LNCaP clone FGC (cell line): ENCODE data around the gene SH2D6.

Experiments
- DNase-seq: peaks from one replicate; pipeline ENCODE4 v3.0.0-alpha.2; 2011; ENCODE audit warnings: low read depth
- H3K4me3 ChIP-seq: 2 replicates; pipeline ENCODE4 v1.5.1; 2011; ENCODE audit warnings: mild to moderate bottlenecking, low read depth, low read length, control low read depth
- TF ChIP-seq, protein P1 (sequence below): IDR thresholded peaks from 2 replicates; pipeline ENCODE4 v1.5.1; 2012; ENCODE audit warnings: mild to moderate bottlenecking; ENCODE audit not compliant: control insufficient read depth, insufficient read depth; ENCODE audit errors: extremely low read depth

The SH2D6 gene

DNA sequence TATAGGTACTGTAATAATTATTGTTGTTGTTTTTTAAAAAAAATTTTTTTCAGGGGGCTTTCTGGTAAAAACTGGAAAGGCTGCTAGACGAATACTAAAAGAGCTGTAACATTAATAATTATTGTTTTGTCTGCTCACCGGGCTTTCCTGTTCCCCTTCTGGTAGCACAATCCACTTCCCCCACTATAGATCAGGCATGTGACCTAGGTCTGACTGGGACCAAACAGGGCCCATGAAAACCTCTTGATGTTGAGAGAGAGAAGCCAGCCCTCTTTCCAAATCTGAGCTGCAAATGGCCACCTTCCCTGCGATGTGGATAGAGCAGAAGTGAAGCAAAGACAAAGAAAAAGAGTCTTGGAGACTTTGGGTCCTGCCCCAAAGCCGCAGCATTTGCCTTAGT, 23.4 kb downstream of the SH2D6 start:
- TF ChIP-seq, protein P1, sequence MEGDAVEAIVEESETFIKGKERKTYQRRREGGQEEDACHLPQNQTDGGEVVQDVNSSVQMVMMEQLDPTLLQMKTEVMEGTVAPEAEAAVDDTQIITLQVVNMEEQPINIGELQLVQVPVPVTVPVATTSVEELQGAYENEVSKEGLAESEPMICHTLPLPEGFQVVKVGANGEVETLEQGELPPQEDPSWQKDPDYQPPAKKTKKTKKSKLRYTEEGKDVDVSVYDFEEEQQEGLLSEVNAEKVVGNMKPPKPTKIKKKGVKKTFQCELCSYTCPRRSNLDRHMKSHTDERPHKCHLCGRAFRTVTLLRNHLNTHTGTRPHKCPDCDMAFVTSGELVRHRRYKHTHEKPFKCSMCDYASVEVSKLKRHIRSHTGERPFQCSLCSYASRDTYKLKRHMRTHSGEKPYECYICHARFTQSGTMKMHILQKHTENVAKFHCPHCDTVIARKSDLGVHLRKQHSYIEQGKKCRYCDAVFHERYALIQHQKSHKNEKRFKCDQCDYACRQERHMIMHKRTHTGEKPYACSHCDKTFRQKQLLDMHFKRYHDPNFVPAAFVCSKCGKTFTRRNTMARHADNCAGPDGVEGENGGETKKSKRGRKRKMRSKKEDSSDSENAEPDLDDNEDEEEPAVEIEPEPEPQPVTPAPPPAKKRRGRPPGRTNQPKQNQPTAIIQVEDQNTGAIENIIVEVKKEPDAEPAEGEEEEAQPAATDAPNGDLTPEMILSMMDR, result no peak
- no peak overlapping the region for H3K4me3 ChIP-seq
- no peak for DNase-seq

DNA sequence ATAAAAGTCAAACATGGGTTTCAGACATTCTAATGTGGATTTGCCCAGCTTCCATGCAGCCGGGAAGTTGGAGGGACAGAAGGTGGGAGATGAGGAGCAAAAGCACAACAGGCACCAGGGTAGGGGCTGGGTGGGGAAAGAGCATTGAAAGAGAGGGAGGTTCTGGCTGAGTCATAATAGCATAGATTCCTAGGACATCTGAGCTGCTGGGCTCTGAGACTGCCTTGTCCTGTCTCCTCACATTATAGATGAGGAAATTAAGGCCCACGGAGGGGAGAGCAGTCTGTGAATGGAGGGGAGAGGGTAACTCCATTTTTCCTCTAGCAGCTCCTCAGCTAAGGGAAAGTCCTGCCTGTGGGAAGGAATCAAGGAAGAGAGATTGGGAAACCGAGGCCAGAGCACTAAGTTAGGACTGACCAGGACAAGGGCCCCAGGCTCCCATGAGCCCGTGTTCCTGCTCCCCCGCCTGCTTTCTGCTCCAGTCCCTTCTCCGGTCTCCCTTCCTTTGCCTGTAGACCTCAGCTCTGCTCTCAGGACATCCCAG, 26.2 kb downstream of the SH2D6 start:
- no peak overlapping the region for H3K4me3 ChIP-seq
- no peak for DNase-seq
- TF ChIP-seq, protein P1, result no peak

DNA sequence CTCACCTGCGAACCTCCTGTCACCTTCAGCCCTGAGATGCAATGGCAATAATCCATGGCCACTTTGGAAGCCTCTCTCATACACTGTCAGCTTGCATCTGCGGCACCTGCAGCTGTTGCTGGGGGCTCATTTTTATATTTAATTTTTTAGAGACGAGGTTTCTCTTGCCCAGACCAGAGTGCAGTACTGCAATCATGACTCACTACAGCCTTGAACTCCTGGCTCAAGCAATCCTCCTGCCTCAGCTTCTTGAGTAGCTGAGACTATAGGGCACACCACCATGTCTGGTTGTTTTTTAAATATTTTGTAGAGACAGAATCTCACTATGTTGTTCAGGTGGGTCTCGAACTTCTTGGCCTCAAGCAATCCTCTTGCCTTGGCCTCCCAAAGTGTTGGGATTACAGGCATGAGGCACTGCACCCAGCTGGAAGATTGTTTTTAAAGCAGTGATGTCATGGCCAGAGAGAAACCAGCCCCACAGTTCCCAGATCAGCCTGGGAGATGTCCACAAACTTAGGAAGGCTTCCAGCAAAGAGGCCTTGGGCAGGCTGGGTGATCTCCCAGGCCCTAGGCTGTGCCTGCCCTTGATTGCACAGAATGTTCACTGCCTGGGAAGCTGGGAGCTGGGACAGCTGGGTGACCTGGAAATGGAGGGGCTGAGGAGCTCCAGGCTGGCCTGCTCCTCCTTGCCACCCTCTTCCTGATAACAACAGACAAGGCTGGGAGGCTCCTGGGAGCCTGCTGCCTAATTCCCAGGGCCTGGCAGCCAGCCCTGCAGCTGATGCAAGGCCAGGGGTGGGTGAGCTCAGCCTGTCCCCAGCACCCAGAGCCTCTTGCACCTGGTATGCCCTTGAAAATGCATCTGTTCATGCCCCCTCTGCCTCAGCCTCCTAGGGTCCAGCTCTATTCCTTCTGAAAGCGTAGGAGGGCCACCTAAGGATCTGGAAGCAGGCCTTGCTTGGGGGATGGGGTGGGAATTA, 27.1 kb downstream of the SH2D6 start:
- peak; percentile 17 for DNase-seq
- TF ChIP-seq, protein P1, result no peak
- H3K4me3 ChIP-seq, result no peak overlapping the region

DNA sequence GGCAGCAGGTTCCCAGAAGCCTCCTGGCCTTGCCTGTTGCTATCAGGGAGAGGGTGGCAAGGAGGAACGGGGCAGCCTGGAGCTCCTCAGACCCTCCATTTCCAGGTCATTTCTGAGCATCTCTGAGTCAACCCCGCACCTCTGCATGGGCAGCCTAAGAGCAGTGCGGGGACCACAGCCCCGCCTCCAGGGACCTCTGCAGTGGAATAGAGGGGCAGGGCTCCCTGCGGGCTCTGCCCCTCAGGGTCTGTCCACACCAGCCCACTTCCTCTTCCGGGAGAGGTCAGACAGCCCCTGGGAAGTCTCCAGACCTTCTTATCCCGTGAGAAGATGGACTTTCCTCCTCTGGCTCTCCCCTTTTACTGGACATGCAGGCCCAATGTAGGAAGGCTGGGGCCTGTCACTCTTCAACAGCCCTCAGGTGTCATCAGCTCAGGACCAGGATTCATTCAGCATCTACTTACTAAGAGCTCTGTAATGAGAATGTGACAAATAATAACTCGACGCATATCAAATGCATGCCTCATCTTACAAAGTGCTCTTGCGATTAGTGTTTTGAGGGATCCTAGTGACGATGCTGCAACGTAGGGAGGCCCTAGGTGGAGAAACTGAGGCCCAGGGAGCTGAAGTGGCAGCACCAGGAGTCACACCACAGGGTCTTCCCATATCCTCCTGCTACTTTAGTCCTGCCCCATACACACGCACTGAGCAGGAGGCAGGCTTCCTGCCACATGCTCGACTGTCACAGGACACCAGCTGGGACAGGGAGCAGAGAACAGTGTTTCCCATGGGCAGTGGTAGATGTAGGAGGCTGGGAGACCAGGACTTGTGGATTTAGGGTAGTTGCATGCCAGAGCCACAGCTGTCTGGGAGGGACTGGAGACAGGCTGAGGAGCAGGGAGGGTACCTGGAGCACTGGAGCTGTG, 28.0 kb downstream of the SH2D6 start:
- H3K4me3 ChIP-seq, result no peak overlapping the region
- DNase-seq, result no peak
- TF ChIP-seq, protein P1, result no peak

DNA sequence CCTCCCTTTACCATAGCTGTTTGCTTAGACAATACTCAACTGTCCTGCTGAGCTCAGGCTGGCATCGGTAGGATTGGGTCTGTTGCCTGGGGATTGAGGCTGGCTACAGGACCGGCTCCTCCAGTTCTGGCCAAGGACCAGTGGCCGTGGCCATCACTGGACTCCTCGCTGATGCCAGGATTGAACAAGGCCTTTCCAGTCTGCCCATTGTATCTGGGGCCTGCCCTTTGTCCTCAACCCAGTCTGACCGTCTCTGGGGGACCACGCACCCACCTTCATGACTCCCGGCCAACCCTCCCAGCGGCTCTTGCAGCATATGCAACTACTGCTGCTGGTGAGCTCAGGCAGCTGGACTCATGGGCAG, 28.7 kb downstream of the SH2D6 start:
- DNase-seq, result no peak
- TF ChIP-seq, protein P1, result no peak
- H3K4me3 ChIP-seq, result no peak overlapping the region

DNA sequence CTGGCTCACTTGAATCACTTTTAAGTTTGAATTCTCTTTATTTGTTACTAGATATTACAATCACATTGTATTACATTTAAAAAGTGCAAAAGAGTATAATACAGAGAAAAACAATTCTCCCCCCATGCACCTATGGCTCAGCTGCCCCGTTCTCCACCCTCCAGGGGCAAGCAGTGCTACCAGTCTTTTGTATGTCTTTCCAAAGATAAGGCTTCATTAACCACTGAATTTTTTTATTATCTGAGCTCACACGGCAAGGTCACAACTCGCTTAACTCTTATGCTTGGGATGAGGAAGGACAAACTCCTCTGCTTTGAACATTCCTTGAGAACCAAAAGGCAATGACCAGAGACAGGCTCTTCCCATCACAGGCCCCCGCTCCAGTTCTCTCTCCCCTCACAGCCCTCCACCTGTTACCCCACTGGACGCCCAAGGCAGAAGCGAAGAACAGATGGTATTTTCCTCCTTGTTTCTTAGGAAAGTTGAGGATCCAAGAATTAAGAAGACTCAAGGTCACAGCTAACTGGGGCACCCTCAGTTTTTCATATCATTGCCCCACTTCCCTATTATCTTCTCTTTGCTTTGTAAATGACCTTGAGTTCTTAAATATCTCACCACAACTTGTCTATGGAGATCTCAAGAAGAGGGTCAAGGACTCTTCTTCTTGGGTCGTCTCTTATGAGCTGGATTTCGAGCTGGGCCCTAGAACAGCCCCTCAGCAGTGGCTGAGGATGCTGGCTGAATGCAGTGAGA, 30.1 kb downstream of the SH2D6 start:
- TF ChIP-seq, protein P1, result no peak
- DNase-seq, result no peak

More for the DNA sequence above, 30.1 kb downstream of the SH2D6 start:
- no peak overlapping the region for H3K4me3 ChIP-seq
